UCSD-AML1 (cell line): Measurements from ENCODE around the gene ZNHIT3.

Source experiments
- DNase-seq: peaks from one replicate; lab custom pipeline; 2025; ENCODE audit not compliant: unreplicated experiment; lab: John Stamatoyannopoulos, UW

Gene ZNHIT3

GRCh38 chr17:36545077-36545464 is 58.6 kb downstream of the ZNHIT3 start:
- no peak for DNase-seq
